KOPT-K1 (cell line): ENCODE measurements around the gene HOXB5.

ENCODE experiments used
- H3K27ac ChIP-seq: fragments of 200-600 bp; sonication (generic); 2 replicates; pipeline ENCODE4 v1.5.1; 2016; ENCODE audit warnings: antibody characterized with exemption, mild to moderate bottlenecking, low read depth, low read length; ENCODE audit not compliant: poor library complexity, severe bottlenecking
- H3K36me3 ChIP-seq: fragments of 200-600 bp; sonication (generic); 2 replicates; pipeline ENCODE4 v1.5.1; 2017; ENCODE audit warnings: antibody characterized with exemption, mild to moderate bottlenecking, low read length, moderate library complexity; ENCODE audit not compliant: insufficient read depth
- H3K9me3 ChIP-seq: fragments of 200-600 bp; sonication (generic); 2 replicates; pipeline ENCODE4 v1.5.1; 2017; ENCODE audit warnings: antibody characterized with exemption, low read length, mild to moderate bottlenecking; ENCODE audit not compliant: insufficient read depth, poor library complexity, severe bottlenecking

The HOXB5 gene

DNA sequence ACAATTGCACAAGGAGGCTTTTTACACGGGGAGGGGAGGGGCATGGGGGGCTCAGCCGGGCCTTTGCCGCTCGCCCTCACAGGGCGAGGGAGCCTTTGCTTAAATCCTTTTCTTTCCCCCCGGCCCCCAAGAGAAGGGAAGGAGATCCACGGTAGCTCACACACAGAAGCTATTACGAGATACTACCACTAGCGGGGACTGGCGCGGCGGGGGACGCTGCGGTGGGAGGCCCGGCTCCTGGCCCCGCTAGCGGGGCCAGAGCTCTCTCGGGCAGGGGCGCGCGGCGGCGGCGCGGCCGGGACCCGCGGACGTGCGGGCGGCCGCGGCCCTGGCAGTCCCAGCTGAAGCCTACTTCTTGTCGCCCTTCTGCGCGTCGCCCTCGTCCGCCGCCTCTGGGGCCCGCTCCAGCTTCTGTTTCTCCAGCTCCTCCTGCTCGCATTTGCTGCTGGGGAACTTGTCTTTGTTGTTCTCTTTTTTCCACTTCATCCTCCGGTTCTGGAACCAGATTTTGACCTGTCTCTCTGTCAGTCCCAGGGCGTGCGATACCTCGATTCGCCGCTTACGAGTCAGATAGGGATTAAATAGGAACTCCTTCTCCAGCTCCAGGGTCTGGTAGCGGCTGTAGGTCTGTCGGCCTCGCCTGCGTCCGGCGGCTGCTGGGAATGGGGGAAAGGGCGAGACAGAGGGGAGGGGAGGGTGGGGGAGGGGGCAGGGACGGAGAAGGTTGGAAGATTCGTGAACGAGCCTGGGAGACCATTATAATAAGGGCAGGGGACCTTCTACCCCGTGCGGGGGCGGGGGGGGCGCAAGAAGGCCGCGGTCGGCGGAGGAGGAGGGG lies 19.5 kb upstream of the HOXB5 start:
- Histone ChIP-seq H3K36me3 (no peaks in the 10 kb centered on the region), H3K9me3 (no peaks in the 10 kb centered on the region), H3K27ac (no peak overlapping the region)

DNA sequence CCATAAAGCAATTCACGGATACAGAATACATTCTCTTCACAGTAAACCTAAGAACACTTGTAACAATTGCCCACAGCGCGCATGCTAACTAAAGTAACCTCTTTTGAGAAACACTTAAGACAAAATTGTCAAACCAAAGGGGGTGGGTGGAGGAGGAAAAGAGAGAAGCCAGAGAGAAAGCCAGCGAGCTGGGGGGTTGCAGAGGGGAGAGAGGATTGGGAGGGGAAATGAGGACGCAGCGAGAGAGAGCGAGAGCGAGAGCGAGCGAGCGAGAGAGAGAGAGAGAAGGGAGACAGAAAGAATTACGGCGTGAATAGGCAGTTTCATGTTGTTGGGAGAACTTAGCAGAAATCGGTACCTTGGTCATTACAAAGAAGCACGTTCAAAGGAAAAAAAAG lies 18.9 kb upstream of the HOXB5 start:
- H3K36me3 ChIP-seq, result no peaks in the 10 kb centered on the region
- H3K27ac ChIP-seq, result no peak overlapping the region
- no peaks in the 10 kb centered on the region for H3K9me3 ChIP-seq

DNA sequence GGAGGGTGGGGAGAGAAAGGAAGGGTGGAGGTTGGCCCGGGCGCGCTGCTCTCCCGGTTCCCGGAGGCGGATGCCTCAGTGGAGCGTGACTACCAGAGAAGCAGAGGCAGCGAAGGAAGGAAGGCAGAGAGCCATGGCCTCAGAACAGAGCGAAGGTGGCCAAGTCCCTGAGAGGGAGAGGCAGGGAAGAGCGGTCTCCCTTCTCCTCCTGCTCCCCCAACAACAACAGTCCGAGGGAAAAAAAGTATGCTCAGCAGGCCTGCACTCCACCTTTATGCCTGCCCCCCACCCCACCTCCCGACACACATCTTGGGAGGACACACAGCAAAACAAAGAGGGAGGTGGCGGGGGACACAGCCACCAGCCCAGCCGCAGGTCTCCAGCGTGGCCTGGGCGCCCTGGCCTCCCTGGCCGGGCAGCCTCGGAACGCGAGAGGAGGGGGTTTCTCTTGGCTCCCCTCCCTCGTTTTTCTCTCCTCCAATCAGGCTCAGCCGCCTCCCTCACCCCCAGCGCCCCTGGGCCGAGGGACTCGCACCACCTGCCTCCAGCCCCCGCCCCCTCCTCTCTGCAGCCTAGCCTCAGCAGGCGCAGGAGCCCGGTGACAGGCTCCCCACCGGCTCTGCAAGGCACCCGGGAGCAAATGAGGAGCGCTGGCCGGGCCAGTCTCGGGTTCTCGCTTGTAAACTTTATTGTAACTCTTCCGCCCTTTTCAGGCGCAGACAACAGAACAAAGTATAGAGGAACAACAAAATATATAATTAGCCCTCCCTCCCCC lies 18.3 kb upstream of the HOXB5 start:
- Histone ChIP-seq H3K27ac (no peak overlapping the region), H3K9me3 (no peaks in the 10 kb centered on the region), H3K36me3 (no peaks in the 10 kb centered on the region)

DNA sequence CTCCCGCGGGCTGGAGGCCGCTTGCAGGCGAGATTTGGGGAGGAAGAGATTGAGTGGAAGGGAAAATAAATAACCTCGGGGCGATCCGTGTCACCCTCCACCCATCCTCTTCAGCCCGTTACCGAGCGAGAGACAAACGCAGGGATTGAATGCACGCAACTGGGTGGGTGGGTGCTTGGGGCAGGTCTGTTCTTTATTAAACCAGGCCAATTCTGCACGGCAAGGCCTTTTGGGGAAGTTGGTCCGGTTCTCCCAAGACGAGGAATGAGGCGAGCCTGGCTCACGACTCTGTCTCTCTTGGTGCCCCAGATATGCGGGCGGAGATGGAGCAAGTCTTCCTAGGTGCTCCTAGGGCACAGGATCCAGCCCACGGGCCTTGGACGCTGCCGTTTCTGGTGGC lies 17.6 kb upstream of the HOXB5 start:
- Histone ChIP-seq H3K36me3 (no peaks in the 10 kb centered on the region), H3K9me3 (no peaks in the 10 kb centered on the region), H3K27ac (no peak overlapping the region)

DNA sequence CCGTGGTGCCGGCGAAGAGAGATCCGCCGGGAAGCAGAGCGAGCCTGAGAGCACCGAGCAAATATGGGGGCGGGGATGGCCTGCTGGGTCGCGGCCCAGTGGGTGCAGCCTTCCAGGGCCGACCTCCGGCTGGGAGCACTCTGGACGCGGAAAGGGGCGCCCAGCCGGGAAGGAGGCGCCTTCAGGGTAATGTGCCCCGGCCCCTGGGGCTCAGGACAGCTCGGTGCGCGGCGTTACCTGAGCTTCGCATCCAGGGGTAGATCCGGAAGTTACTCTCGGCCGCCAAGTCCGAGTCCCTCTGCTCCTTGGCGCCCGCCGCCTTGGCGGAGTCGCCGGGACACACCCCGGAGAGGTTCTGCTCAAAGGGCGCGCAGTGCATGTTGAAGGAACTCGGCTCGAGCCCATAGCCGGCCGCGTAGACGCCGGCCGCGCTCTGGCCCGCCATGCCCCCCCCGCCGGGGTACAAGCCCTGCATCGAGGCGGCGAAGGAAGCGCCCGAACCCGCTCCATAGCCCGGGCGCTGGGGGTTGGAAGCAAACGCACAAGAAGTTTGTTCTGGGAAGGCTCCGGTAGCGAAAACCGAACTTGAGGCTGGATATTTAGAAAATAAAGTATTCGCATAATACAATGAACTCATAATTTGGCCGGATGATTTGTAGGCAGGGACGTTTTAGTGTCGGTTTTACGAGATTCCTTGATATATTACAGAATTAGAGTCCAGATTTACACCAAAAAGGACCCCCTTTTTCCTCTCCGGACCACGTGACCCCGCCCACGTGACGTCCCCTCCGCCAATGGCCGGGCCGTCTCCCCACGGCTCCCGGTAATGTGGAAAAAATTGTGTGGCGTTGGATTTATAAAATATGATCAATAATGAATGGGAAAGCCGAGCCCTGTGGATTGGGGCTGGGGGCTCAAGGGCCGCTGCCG lies 17.0 kb upstream of the HOXB5 start, which contains the start of gene HOXB7:
Gene HOXB7, minus strand, starts transcription at position 736 of the 930 bp plus-strand sequence. Its CDS starts 99 bp downstream, at position 637.
- Histone ChIP-seq H3K36me3 (no peaks in the 10 kb centered on the region), H3K9me3 (no peaks in the 10 kb centered on the region), H3K27ac (no peak within 1 kb of the TSS)

DNA sequence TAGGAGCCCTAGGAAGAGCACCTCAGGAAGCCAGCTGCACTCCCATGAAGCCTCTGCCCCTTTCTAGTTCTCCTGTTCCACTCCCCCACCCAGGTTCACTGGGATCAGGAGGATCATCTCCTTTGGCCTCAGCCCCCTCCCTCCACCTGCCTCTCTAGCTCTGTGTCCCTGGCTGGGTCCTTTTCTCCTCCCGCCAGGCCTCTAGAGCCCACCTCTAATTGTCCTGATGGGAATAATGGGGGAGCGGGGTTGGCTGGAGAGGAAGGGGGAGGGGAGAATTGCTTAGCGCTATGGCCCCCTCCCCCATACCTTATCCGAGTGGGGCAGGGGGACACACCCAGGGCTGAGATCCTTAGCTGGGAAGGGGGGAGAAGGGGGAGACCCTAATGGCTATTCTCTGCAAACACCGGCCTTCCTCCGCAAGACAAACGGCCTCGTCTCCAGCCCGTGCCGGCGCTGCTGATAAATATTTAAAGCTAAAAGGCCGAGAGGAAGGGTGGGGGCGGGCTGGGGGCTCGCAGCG lies 16.2 kb upstream of the HOXB5 start:
- H3K27ac ChIP-seq, result no peak overlapping the region
- no peaks in the 10 kb centered on the region for H3K36me3 ChIP-seq

DNA sequence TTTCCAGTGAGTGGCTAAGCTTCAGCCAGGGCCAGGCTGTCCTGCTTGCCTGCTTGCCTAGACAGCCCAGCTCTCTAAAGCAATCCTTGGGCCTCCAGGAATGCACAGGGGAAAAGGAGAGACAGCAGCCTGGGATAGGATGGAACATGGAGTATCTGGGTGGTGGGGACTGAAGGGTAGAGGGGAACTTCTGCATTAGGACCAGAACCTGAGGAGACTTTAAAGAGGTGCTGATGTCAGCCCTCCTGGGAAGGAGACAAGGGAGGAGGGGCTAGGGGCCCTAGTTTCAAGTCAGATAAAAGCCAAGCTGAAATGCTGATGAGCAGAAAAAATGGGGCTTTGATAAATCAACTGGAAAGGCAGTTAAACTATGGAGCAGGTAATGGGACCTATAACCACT lies 15.5 kb upstream of the HOXB5 start:
- H3K9me3 ChIP-seq, result no peaks in the 10 kb centered on the region
- no peaks in the 10 kb centered on the region for H3K36me3 ChIP-seq
- H3K27ac ChIP-seq, result no peak overlapping the region

More for the DNA sequence above, 16.2 kb upstream of the HOXB5 start:
- no peaks in the 10 kb centered on the region for H3K9me3 ChIP-seq

DNA sequence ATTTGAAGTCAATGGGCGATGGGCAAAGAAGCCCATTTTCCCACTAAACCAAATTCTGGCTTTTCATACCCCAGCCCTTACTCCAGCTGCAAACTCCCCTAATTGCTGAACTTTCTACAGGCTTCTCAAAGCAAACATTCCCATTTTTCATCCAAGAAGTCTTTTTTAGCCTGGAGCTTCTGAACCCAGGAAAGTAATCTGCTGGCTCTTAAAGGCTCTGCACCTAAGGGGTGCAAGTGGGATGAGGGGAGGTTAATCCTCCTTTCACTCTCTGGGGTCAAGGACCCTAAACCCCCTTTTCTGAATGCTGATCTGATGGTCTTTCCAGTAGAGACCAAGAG lies 14.9 kb upstream of the HOXB5 start:
- H3K9me3 ChIP-seq, result no peaks in the 10 kb centered on the region
- no peak overlapping the region for H3K27ac ChIP-seq
- no peaks in the 10 kb centered on the region for H3K36me3 ChIP-seq

DNA sequence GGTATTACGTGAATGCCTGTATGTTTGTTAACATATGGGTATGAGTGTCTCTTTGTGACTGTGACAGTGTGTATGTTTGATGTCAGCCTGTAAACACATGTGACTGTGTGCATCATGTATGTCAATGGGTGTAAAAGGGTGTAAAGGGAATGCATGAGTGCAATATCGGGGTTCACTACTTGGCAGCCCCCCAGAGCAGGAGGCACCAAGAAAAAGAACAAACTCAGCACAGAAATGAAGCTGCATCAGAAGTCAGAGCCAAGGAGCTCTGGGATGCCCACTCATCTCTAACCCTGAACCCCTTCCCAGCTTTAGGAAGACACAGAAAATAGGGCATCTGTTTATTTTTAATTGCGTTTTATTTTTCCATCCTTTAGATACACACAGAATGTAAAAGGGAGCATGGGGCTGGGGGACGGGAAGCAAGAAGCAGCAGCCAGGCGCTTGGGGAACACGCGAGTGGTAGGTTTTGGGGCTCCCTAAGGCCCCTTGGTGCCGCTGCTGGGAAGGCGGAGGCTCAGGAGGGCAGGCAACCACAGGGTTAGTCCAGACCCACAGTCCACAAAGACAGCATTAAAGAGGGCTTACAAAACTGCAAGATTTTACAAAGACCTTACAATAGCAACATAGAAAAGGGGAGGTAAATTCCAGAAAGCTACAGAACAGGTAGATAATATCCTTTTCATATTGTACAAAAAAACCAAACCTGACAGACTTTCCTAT lies 13.5 kb upstream of the HOXB5 start:
- Histone ChIP-seq H3K27ac (no peak overlapping the region), H3K9me3 (no peaks in the 10 kb centered on the region), H3K36me3 (no peaks in the 10 kb centered on the region)

DNA sequence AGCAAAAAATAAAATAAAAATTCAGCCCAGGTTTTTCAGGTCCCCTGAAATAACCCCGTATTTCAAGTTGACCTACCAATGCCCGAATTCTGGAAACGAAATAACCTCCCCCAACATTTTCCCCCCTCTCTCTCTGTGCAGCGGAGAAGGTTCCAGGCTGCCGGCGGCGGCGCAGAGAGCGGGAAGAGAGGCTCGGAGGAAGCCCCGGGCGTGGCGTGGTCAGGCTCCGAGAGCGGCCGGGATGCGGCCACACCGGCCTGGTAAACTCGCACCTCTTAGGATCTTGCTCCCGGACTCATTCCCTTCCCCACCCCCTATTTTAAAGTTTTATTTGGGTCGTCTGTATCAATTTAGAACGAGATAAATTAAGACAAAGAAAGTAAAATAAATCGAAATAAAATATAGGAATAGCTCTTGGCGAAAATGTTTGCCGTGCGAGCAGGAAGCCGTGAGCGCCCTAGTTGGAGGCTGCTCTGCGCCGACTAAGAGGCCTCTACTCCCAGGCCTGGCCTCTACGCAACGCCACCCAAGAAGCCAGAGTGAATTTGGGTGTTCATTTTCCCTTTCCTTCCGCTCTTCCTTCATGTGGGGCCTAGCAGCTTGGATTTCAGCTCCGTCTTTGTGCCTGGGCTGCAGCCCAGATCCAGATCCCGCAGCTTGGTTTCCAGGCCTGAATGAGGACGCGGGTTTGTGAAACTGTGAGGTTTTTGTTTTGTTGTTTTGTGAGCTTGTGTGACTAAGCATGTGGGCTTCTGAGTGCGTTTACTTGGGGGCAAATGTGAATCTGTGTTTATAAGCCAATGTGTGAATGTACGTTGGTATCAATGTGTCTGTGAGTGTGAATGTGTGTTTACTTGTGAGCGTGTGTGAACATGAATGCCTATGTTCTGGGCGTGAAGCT lies 12.7 kb upstream of the HOXB5 start:
- no peaks in the 10 kb centered on the region for H3K36me3 ChIP-seq
- H3K27ac ChIP-seq, result no peak overlapping the region
- no peaks in the 10 kb centered on the region for H3K9me3 ChIP-seq

DNA sequence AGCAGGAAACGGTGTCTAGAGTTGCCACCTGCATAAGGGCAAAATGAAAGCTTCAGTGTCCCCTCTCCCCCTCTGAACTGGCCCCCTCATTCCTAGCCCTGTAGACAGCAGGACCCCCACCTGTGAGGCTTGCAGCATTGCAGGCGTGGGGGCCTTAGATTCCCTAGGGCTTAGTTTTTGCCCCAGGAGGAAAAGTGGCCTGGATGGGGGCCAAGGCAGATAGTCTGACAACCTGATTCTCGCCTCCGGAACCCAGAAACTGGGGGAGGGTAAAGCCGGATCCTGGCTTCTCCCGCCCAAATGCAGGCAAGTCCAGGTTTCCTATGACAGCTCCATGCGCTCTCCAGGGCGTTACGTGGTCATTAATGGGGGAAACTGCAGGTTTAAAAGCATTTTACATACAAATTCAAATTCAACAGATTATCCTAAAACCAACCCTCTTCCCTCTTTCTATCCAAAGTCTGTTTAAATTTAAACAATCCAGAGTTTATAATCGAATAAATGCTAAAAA lies 11.9 kb upstream of the HOXB5 start:
- no peaks in the 10 kb centered on the region for H3K9me3 ChIP-seq
- H3K27ac ChIP-seq, result no peak overlapping the region
- no peaks in the 10 kb centered on the region for H3K36me3 ChIP-seq

DNA sequence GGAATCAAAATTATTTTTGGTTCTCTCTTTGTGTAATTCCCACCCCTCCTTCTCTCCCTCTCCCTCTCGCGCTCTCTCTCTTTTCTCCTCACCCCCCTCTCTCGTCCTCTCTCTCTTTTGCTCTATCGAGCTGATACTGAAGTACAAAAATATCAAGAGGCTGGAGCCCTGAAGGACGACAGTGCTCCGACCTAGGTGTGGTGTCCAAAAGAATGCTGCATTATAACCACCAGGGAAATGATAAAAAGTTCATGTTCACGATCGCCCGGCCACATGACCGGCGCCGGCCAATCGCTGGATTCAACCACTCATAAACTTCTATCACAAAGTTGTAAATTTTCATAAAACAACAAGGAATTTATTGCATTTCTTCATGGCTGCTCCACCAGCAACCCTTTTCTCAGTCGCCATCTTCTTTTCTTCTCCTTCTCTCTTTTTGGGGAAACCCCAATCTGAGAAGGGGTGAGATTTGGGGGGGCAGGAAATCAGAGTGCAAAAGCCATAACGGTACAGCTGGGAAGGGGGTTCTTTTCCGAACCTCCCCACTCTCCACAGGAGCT lies 11.3 kb upstream of the HOXB5 start, which contains the start of gene HOXB6:
Gene HOXB6, minus strand, starts transcription at position 217 of the 560 bp plus-strand sequence. CDS start 6,836 bp downstream, outside the sequence.
- H3K27ac ChIP-seq, result no peak within 1 kb of the TSS
- H3K36me3 ChIP-seq, result no peaks in the 10 kb centered on the region
- H3K9me3 ChIP-seq, result no peaks in the 10 kb centered on the region
